HEK293 (cell line): ENCODE results near the gene SLC66A1.

Experiments used
- CTCF ChIA-PET: fragments of 350-600 bp; formaldehyde crosslinking; extraction: SDS; loops from one replicate; lab custom pipeline; 2021; ENCODE audit warnings: antibody characterized with exemption; lab: Yijun Ruan, JAX
- POLR2A ChIA-PET: fragments of 300-600 bp; formaldehyde crosslinking; extraction: SDS; loops from one replicate; lab custom pipeline; 2020; ENCODE audit warnings: antibody characterized with exemption, inconsistent platforms; lab: Yijun Ruan, JAX
- H3K27ac ChIP-seq: fragments of 200-500 bp; sonication (Bioruptor generic); 2 replicates; pipeline ENCODE4 v1.5.1; 2014; ENCODE audit warnings: low read depth, low read length, control low read depth, inconsistent platforms; ENCODE audit errors: extremely low read depth
- H3K36me3 ChIP-seq, 2 experiments: fragments of 200-500 bp in 1 of 2; sonication (Bioruptor generic) in 1 of 2; 1 replicate in 1 of 2; 2 replicates in 1 of 2; pipeline ENCODE4 v1.5.1; 2014 to 2017; ENCODE audit warnings: inconsistent platforms in 2 of 2, low read length in 2 of 2; ENCODE audit not compliant: control insufficient read depth in 2 of 2, insufficient read depth in 1 of 2
- H3K4me1 ChIP-seq: fragments of 200-500 bp; sonication (Bioruptor generic); 2 replicates; pipeline ENCODE4 v1.5.1; 2014; ENCODE audit warnings: mild to moderate bottlenecking, low read length, inconsistent platforms; ENCODE audit not compliant: control insufficient read depth, insufficient read depth
- H3K4me3 ChIP-seq: 2 replicates; pipeline ENCODE4 v1.5.1; 2011; ENCODE audit warnings: low read depth, mild to moderate bottlenecking, control low read depth, low read length, moderate library complexity
- H3K9me3 ChIP-seq: fragments of 200-500 bp; sonication (Bioruptor generic); 2 replicates; pipeline ENCODE4 v1.5.1; 2014; ENCODE audit warnings: low read depth, low read length, inconsistent platforms; ENCODE audit not compliant: control insufficient read depth, insufficient read depth
- BCL11A ChIP-seq: fragments of 450-650 bp; formaldehyde crosslinking; IDR thresholded peaks from 2 replicates; pipeline ENCODE4 v1.5.1; 2016; ENCODE audit warnings: low read depth, missing biosample characterization, missing genetic modification characterization
- SCRT2 ChIP-seq: fragments of 450-650 bp; formaldehyde crosslinking; IDR thresholded peaks from 2 replicates; pipeline ENCODE4 v1.5.1; 2016; ENCODE audit warnings: missing biosample characterization, missing genetic modification characterization
- ZBTB48 ChIP-seq: fragments of 450-650 bp; formaldehyde crosslinking; IDR thresholded peaks from 2 replicates; pipeline ENCODE4 v1.5.1; 2016; ENCODE audit warnings: missing biosample characterization, missing genetic modification characterization
- ZFP41 ChIP-seq: fragments of 450-650 bp; formaldehyde crosslinking; IDR thresholded peaks from 2 replicates; pipeline ENCODE4 v1.5.1; 2016; ENCODE audit warnings: missing biosample characterization, missing genetic modification characterization, borderline replicate concordance
- ZNF654 ChIP-seq: fragments of 450-650 bp; formaldehyde crosslinking; IDR thresholded peaks from 2 replicates; pipeline ENCODE4 v1.5.1; 2016; ENCODE audit warnings: low read depth, missing biosample characterization, missing genetic modification characterization
- ZNF677 ChIP-seq: fragments of 450-650 bp; IDR thresholded peaks from 2 replicates; pipeline ENCODE4 v1.5.0; 2018; ENCODE audit warnings: missing biosample characterization, mild to moderate bottlenecking, missing genetic modification characterization, moderate library complexity
- ZNF76 ChIP-seq: fragments of 450-650 bp; formaldehyde crosslinking; IDR thresholded peaks from 2 replicates; pipeline ENCODE4; 2016; ENCODE audit warnings: low read depth, missing biosample characterization, missing genetic modification characterization, borderline replicate concordance
- TF ChIP-seq, protein P1 (sequence below): fragments of 450-650 bp; formaldehyde crosslinking; IDR thresholded peaks from 2 replicates; pipeline ENCODE4 v1.5.1; 2016; ENCODE audit warnings: missing biosample characterization, missing genetic modification characterization, low read depth

The SLC66A1 gene

GRCh38 chr1:19377812-19378718 is 65.9 kb downstream of the SLC66A1 start:
- peaks cover 4 to 85% of the 10 kb centered on the region in 2 experiments for H3K36me3 ChIP-seq
- POLR2A ChIA-PET: no interaction called here
- CTCF ChIA-PET: interaction anchor here (0.6 to 0.8 kb wide), 4 partner anchors 27 to 273 kb away, joined by 3 to 4 read pairs (median 4); no protein-coding TSS in a partner anchor

More at GRCh38 chr1:19377812-19378718, 65.9 kb downstream of the SLC66A1 start:
- H3K27ac ChIP-seq: no peak overlapping the region
- H3K9me3 ChIP-seq: no peaks in the 10 kb centered on the region
- no peak overlapping the region for H3K4me3 ChIP-seq
- no peaks in the 10 kb centered on the region for H3K4me1 ChIP-seq
- TF ChIP-seq SCRT2 (tag by site-specific recombination) (peak; percentile 44; the same call in 1 of the 2 replicates), ZNF76 (no peak), ZFP41 (tag by site-specific recombination) (no peak), ZNF654 (tag by site-specific recombination) (no peak), ZNF677 (tag by site-specific recombination) (no peak), BCL11A (tag by site-specific recombination) (no peak), ZBTB48 (tag by site-specific recombination) (no peak)
- TF ChIP-seq, protein P1, sequence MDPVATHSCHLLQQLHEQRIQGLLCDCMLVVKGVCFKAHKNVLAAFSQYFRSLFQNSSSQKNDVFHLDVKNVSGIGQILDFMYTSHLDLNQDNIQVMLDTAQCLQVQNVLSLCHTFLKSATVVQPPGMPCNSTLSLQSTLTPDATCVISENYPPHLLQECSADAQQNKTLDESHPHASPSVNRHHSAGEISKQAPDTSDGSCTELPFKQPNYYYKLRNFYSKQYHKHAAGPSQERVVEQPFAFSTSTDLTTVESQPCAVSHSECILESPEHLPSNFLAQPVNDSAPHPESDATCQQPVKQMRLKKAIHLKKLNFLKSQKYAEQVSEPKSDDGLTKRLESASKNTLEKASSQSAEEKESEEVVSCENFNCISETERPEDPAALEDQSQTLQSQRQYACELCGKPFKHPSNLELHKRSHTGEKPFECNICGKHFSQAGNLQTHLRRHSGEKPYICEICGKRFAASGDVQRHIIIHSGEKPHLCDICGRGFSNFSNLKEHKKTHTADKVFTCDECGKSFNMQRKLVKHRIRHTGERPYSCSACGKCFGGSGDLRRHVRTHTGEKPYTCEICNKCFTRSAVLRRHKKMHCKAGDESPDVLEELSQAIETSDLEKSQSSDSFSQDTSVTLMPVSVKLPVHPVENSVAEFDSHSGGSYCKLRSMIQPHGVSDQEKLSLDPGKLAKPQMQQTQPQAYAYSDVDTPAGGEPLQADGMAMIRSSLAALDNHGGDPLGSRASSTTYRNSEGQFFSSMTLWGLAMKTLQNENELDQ (tag by site-specific recombination): no peak
